ENCODE data around the gene FERMT1. TPM values are rescaled to one million over a fixed set of nuclear protein-coding genes. Genes with fewer than 3 reads are reported as not detected.

Gene FERMT1
- total and polyA plus RNA-seq, 2 of the 13 experiments (the other 11 are each of a cell fraction or from before 2014, with no cell fraction given) = 15.8 to 29.5 TPM

GRCh38 chr20:6122111-6122872 lies 538 bp downstream of the FERMT1 start (continued):
- TF ChIP-seq STAT6 (CRISPR knock-in tag; IDR thresholded peaks at IDR 0.05; ENCODE audit: borderline replicate concordance) (no peak), CHCHD3 (CRISPR knock-in tag; IDR thresholded peaks at IDR 0.05) (no peak), ZNF782 (CRISPR knock-in tag; IDR thresholded peaks at IDR 0.05; ENCODE audit: borderline replicate concordance) (no peak), JUN (CRISPR knock-in tag; IDR thresholded peaks at IDR 0.05) (no peak), ZNF629 (CRISPR knock-in tag; conservative IDR thresholded peaks at IDR 0.05) (no peak), MNT (IDR thresholded peaks at IDR 0.05) (0 out of 2 replicates have a peak, but pooled peaks have one; percentile 20), RBM39 (IDR thresholded peaks at IDR 0.05; ENCODE audit: low read depth, low read length, poor library complexity, severe bottlenecking) (no peak), RARG (CRISPR knock-in tag; IDR thresholded peaks at IDR 0.05; ENCODE audit: low read depth) (no peak), ATF6 (CRISPR knock-in tag; conservative IDR thresholded peaks at IDR 0.05) (0 out of 2 replicates have a peak, but pooled peaks have one; percentile 21), ZNF460 (CRISPR knock-in tag; IDR thresholded peaks at IDR 0.05; ENCODE audit: borderline replicate concordance) (no peak), ZNF83 (CRISPR knock-in tag; IDR thresholded peaks at IDR 0.05; ENCODE audit: borderline replicate concordance) (no peak; the same call in 1 of the 2 replicates), SNRNP70 (IDR thresholded peaks at IDR 0.05; ENCODE audit: low read depth, low read length) (no peak), ZNF484 (CRISPR knock-in tag; IDR thresholded peaks at IDR 0.05; ENCODE audit: borderline replicate concordance, low read depth) (no peak), ZNF766 (CRISPR knock-in tag; IDR thresholded peaks at IDR 0.05; ENCODE audit: borderline replicate concordance) (no peak), CERS6 (CRISPR knock-in tag; IDR thresholded peaks at IDR 0.05) (no peak), ZNF841 (CRISPR knock-in tag; IDR thresholded peaks at IDR 0.05; ENCODE audit: borderline replicate concordance) (no peak)
- TF ChIP-seq, protein P1, sequence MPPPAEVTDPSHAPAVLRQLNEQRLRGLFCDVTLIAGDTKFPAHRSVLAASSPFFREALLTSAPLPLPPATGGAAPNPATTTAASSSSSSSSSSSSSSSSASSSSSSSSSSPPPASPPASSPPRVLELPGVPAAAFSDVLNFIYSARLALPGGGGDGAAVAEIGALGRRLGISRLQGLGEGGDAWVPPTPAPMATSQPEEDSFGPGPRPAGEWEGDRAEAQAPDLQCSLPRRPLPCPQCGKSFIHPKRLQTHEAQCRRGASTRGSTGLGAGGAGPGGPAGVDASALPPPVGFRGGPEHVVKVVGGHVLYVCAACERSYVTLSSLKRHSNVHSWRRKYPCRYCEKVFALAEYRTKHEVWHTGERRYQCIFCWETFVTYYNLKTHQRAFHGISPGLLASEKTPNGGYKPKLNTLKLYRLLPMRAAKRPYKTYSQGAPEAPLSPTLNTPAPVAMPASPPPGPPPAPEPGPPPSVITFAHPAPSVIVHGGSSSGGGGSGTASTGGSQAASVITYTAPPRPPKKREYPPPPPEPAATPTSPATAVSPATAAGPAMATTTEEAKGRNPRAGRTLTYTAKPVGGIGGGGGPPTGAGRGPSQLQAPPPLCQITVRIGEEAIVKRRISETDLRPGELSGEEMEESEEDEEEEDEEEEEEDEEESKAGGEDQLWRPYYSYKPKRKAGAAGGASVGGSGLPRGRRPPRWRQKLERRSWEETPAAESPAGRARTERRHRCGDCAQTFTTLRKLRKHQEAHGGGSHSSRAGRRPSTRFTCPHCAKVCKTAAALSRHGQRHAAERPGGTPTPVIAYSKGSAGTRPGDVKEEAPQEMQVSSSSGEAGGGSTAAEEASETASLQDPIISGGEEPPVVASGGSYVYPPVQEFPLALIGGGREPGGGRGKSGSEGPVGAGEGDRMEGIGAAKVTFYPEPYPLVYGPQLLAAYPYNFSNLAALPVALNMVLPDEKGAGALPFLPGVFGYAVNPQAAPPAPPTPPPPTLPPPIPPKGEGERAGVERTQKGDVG (CRISPR knock-in tag; IDR thresholded peaks at IDR 0.05; ENCODE audit: borderline replicate concordance) = peak; percentile 73; the same call in 1 of the 2 replicates
